HG03558 (cell line): ENCODE results near the gene DDO.

Experiments used
- ATAC-seq: cut with Tn5 transposase; IDR thresholded peaks from one replicate; pipeline ENCODE4 v1.9.1; 2021; ENCODE audit warnings: moderate number of reproducible peaks; ENCODE audit not compliant: unreplicated experiment; ENCODE audit errors: extremely low read depth

The DDO gene

DNA sequence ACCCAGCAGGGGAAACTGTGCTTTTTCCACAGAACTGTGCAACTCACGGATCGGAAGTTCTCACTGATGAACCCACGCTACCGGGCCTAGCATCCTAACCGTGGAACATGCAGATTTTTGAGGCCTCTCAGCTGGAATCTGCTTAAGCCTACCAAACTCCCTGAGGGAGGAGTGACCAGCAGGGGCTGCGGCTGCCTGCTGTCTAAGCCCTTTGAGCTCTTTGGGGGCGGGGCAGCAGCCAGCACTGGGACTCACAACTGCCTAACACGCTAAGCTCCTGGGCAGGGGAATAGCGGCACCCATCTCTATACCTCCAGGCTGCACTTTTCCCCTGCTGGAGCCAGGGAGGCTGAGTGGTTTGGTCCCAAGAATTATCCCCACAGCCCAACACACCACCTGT, 36.8 kb downstream of the DDO start:
- ATAC-seq = no peak

DNA sequence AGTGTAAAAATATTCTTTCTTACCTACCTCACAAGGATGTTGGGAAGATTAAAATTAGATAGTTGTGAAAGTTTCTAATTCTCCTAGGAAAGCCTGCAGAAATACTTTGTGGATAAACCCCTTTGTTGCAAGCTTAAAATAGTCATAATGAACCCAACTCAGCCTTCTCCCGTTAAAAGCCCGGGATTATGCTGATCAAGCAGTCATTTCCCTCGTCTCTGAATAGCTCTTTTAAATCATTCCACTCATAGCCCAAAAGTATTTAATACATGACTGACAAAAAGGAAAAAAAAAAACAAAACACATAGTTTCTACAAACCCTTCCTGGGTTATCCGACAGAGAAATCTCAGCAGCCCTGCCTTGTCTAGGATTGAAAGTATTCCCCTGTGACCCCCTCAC, 46.3 kb downstream of the DDO start:
- no peak for ATAC-seq

DNA sequence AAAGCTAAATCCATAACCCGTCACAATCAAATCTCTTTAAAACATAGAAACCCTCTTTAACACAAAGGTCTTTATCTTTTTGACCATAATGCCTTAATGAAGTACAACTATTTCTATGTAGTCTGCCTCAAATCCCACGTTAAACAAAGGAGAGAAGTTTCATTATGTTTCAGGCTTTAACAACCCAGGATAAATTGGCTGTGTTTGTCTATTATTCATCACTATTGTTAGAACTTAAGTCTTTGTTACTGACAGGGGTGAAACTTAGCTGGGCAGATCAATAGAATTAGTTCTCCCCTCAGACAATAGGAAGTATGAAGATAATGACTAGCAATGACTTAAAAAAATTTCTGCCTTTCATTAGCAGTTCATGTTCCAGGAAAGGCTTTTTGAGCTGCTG, 47.1 kb downstream of the DDO start:
- no peak for ATAC-seq

DNA sequence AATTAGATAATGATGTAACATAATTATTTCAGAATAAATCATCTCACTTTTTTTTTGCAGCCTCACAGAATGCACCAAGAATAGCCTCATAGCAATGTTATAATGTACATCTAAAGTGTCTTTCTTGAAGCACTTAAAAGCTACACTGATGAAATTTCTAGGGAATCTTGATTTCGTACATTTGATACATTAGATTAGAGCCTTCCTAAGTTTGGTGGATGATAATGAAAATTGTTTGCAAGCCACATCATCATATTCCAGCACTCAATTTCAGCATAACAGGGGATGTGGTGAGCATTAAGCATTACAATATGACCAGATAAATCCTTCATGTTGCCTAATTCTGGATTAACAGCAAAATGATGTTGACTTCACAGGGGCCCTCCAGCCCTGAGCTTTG, 47.5 kb downstream of the DDO start:
- ATAC-seq = no peak

DNA sequence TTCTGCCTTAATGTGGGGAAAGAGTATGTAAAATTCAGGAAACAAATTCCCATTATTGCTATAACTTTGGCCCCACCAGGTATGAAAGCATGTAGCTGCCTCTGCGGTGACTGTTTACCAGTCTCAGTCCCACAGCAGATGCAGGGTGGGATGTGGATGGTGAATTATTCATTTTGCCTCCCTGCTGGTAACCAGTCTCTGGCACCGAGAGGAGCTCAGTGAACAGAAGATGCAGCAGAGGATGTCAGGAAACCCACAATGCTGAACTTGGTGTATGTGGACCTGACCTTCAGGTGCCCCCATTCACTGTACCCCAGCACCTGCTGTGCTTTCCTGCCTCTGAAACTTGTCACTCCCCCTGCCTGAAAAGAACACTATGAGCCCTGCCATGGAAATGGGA, 48.4 kb downstream of the DDO start:
- no peak for ATAC-seq

DNA sequence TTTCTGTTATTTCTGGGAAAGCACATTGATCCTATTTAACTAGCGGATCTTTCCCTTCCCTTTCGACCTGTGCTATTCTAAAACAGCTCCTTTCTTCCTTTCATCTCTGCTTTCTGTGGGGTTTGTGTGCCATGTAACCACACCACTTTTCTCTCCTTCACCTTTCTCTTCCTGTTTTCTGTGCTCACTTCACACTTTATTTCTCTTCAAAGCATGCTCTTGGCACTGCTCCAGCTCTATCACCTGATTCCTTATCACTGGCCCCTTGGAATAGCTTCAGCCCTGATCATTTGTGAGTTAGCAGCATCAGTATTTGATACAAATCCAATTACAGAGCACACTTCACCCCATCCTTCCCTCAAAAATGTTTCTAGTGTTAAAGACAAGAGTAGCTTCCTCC, 49.1 kb downstream of the DDO start:
- no peak for ATAC-seq

DNA sequence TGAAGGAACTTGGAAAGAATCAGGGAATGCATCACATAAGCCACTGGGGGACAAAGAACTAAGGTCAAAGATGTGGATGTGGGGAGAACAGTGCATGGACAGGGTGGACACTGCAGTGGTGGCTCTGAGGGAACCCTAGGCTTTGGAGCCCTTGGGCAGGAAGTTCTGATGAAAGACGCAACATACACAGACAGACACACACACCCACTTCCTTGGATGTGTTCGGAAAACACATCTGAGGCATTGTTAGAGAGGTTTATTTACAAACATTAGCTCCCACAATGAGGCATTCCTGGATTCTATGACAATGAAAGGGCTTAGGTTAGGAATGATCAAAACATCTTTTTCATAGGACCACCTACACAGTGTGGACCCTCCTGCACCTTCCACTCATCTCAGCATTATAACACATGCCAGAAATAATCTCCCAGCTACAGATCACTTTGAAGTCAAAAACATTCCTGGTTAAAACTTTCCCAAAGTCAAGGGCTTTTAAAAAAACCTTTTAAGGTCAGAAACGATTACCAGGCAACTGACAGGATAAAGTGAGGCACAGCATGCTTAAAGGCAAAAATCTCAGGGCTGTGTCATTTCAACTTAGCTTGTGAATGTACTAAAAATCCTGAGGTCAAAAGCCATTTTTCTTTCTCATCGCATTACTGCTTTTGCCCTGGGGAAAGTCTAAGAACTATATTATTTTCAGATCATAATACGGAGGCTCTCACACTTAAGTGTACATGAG, 50.8 kb downstream of the DDO start:
- ATAC-seq = no peak

DNA sequence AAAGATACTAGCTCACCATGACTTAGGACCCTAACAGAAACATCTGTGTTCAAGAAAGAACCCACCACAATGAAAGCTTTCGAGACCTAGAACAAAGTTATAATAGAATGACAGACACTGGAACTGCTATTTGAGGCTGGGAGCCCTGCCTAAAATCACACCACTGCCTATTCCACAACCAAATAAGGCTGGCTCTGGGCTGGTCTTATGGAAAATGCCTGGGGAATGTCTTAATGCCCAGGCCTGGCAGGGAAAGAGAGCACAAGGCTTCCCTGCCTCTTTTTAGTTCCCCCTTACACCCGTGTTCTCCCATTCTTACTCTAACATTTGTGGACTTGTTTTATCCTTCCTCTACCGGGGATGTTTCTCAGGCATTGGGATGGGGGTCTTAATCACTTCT, 51.6 kb downstream of the DDO start:
- no peak for ATAC-seq

DNA sequence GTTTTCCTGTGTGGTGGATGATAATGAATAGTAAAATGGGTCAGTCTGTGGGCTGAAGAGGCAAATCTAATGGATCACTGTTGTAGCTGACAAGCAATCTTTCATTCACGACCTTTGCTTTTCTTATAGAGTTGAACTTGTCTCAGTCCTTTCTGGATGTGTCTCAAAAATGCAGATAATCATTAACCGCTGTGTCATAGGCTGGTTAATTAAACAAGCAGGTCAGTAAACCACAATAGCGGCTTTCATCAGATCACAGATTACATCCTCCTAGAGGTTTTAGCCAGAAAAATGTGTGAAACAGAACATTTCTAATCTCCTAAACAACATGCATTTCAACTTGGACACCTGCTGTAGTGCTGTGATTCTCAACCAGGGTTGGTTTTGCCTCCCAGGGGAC, 54.7 kb downstream of the DDO start:
- no peak for ATAC-seq

DNA sequence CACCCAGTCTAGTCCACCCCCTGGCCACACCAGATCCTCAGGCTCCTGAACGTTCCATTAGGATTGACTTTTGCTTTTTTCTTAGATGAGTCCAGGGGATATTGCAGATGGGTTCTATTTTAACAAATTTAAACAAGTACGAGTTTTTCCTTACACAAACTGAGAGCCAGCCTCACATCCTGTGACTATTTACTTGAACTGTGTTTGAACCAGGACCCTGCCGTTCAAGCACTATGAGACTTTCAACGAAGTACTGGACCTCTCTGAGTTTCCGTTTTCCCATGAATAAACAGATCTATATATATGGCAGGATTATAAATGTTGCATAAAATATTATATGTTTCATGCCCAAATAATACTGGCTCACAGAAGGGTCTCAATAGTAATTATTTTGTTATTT, 55.8 kb downstream of the DDO start:
- no peak for ATAC-seq

DNA sequence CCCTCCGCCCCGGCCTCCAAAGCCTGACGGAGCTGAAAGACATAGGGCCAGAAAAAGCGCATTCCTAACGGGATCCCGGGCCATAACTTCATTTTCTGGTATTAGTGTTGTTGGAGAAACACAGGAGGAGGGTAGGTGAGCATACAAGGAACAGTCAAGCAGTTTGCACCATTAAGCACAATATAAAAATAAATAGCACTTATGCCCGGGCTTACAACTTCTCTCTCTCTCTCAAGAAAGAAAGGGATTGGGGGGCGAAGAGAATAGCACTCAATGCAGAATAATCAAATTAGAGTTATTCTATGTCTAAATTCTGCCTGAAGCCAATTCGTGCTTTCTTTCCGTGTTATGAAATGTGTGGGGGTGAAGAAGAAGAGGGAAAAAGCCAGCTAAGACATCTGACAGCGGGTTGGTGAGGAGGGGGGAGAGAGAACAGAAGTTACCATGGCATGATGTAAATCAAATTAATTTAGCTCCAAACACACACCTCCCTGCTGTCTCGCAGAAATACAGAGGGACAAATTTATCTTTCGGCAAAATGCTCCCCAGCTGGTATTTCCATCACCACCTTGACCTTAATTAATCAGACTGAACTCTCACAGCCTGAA, 56.7 kb downstream of the DDO start:
- ATAC-seq = no peak

DNA sequence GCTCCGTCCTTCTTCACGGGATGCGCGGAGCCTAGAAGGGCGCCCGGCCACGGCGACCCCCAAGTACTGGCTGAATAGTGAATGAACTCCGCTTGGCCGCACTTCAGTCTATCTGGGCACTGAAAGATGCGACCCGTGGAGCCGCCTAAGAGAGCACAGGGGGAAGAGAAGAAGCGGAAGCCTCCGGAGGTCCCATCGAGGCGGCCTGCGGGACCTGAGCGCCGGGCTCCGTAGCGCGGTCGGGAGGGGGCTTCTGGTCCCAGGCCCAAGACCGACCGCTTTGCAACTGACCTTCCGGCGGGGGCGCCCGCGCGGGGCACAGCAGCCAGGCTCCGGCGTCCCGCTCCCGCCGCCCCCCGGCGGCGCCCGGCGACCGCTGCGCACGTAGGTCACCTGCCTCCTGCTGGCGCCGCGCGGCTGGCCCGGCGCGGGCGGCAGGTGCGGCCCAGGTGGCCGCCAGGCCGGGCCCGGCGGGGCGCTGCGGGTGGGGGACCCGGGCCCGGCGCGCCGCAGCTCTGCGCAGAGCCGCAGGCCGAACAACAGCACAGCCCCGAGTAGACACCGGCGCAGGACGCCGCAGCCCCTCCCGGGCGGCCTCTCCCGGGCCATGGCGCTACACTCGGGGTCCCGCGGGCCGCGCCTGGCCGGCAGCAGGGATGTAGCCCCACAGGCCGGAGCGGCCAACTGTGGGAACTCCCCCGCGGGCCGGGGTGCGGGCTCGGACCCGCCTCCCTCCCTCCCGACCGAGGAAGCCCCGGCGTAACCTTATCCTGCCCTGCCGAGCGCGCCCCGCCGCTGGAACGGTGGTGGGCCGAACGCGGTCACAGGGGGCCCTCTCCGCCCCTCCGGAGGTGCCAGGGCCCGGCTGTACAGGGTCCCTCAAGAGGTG, 57.5 kb downstream of the DDO start, which contains the start of gene METTL24:
Gene METTL24, minus strand, starts transcription at position 686 of the 889 bp plus-strand sequence. Its CDS starts 77 bp downstream, at position 609.
- no peak for ATAC-seq

DNA sequence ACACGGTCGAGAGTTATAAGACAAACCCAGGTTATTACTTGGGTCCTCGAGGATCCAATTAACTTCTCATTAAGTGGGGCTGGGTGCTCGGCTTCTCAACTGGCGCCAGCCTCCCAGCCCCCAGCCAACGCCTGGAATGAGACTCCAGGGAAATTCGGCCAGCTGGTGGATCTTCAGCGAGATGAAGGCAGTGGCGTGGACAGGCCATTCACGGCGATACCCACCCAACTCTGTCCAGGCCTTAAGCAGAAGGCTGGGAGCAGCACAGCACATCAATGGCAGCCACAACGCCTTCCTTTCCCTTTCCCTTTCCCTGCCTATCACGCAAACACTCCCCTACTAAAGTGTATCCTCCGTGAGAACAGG, 58.1 kb downstream of the DDO start:
- ATAC-seq = no peak

DNA sequence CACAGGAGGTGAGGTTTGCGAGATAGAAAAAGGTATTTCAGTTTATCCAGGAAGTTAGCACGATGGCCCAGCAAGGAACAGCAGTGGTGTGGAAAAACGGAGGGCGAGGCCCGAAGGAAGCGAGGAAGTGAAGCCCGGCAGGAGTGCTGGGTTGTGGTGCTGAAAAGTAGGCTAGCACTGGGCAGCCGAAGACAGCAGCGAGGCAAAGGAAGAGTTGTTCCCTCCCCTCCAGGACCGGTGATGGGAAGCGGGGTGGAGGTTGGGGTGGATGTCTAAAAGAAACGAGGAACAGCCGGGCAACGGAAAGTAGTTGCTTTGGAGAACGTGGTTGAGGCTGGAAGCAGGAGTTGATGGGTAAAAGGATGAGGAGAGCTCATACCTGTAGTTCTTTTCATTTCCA, 58.6 kb downstream of the DDO start:
- no peak for ATAC-seq

DNA sequence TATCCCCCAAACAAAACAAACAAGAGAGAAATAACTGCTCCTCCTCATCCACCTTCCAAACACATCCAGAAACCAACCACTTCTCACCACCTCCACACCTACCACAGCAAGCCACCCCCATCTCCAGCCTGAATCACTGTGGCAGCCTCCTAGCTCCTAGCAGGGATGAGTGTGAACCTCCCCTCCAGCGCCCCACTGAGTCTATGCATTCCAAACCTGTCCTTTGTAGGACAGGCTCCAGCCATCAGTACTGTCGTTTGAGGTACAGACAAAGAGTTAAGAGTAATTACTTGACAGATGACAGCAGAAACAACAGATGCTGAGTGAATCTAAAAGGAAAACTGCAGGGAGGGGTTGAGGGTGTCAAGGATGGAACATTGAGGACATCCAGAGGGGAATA, 59.6 kb downstream of the DDO start:
- no peak for ATAC-seq

DNA sequence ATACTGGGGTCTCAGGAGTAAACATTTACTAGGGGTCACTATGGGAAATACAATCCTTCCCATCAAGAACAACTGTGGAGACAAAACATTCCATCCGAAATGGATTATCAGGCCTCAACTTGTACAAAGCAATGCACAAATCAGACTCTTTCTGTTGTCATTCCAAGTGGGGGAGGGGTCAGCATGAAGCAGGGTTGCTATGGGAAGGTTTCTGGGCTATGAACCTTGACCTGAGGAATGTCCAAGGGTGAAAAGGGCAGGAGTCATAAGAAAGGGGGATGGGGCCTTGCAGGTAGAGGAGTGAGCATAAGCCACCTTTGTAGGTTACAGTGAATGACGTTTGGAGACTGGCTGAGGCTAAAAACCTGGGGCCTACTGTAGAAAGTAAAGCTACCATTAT, 60.4 kb downstream of the DDO start:
- no peak for ATAC-seq

DNA sequence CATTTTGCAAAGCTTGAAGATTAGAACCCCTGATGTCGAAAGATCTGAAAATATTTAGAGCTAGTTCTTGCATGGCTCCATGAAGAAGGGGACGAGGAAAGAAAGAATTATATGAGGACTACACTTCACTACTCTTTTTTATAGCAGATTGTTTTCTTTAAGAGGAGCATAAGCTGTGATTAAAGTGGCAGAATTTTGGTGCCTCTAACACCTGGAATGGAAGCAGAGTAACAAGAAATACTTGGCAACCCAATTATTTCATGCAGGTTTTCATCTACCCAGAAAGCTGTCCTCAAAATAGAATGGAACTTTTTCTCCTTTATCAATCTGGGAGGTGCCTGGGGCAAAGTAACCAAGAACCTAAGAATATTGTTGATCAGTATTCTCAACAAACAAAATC, 61.2 kb downstream of the DDO start:
- no peak for ATAC-seq

DNA sequence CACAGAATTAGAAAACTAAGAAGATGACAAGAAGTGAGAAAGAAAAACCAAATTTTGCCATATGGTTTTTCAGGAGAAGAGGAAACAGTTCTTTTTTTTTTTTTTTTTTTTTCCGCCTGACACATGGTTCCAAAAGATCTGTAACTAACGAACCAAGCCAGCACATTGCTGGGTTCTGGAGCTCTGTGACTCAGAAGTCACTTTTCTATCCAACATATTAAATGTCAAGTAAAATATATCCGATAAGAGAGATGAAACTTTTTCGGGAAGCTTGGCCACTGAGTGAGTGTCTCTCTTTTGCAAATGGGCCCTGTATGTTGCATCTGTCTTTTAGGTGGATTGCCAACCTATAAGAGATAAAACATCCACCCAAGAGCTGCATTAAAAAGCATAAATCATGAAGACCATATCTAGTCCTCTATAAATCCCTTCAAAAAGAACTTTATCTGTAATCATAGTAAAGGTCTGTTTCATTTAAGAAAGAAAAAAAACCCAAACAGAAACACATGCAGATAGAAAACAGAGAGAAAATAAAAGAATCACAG, 61.8 kb downstream of the DDO start:
- no peak for ATAC-seq

DNA sequence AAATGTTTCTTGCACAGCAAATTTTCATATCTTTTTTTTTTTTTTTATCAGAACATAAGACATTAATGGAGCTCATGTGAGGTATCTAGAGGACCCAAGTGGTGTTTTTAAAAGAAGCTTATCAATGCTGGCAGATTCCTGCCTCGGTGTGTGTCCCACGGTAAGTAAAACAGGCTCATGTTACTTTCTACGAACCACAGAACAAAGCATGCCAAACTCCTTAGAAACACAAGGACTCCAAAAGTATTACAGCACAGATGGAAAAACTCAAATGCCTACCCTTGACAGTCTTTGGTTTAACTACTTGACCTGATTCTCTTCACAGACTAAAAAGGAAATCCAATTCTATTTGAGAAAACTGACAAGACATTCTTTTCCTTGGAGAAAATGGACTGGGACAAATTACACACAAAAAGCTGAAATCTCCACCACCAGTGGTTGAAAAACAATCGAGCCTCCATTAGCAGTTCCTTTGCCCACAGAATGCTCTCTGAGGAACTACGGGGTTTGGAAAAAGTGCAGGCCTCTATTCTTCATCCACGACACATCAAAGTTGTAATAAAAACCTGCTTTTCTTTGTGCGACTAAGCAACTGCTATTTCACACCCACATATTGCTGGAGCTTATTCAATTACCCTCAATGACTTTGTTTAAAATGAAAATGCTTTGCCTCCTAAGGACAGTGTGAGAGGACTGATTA, 62.7 kb downstream of the DDO start:
- no peak for ATAC-seq

DNA sequence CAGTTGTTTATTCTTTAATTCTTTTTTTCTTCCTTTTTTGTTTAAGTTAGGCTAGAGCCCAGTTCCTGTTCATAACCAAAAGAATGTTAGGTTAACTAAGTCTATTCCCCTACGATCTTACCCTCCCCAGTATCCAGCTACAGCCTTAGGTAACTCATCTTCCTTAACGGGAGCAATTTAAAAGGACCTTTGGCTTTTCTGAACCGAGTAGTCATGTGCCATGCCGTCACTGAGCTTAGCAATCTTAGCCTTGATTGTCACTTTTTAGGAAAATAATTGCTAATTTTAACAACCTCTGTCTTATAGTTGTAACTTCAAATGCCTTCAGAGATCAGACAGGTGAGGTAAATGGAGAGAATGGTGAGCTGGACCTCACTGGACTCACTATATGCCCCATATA, 63.4 kb downstream of the DDO start:
- ATAC-seq = no peak
